ENCODE data around the gene NOP10. TPM values are rescaled to one million over a fixed set of nuclear protein-coding genes. Genes with fewer than 3 reads are reported as not detected.
"Not testable (repeated sequence)": the region's sequence is repeated elsewhere in the genome, so short reads cannot be mapped to it uniquely, and the experiment has no call there.

NOP10 gene
- total RNA-seq (2014; rRNA removed; shearing (Covaris generic)), result 341 and 382 TPM in 2 replicates

GRCh38 chr15:34342737-34343575 is at the start of gene NOP10, which contains the start of gene NUTM1:
Gene NOP10 (minus strand): TSS chr15:34343136. CDS start chr15:34343073, 63 bp downstream.
Gene NUTM1 (plus strand): TSS chr15:34343315. CDS start chr15:34343697, 382 bp downstream.
- DNase-seq (ENCODE audit: low spot score), result peak; percentile 88

- DNase-seq (ENCODE audit: low spot score), result not testable (repeated sequence)
Measured at GRCh38 chr15:34389594-34390086, 46.7 kb upstream of the NOP10 start.

DNA sequence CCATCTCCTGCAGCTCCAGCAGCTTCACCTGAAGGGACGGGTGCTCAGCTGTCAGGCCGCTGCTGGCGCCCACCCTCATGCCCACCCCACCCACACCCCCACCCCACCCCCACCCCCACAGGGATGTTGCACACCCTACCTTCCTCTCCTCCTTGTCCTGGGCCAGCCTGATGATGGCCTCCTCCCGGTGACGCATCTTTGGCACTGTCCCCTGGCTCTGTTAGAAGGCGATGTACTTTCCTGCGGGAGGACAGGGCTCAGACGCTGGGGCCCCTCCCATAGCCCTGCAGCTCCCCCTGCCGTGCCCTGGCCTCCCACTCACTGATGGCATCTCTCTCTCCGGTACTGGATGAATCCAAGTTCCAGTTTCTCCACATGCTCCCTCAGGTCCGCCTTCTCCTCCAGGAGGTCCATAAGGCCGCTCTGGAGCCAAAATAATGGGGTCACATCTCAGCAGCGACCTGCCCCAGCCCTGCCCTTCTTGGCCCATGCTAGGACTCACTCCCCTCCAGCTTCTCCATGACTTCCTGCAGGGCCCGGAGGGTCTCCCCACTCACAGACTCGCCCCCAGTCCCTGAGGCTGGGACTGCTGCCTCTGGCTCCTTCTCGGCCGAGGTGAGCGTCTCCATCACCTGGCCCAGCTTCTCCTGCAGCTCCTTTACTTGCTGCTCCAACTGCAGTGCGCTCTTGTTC is 39.0 kb upstream of the NOP10 start:
- not testable (repeated sequence) for DNase-seq (ENCODE audit: low spot score)

DNA sequence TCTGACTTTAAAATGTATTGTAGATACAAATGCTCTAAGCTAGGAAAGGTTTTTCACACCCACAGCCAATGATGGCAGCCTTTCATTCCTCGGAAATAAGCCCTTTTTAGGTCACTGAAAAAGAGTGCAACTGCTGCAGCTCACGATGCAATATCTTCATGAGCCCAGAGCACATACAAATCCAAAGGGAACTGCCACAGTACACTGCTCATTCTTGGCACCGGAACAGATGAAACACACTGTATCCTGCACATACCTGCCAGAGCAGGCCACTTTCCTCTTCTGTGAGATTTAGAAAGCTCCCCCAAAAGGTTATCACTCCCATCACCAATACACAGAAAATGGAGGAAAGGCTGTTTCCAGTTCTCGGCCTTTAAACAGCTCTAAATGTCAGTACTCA is 37.6 kb upstream of the NOP10 start:
- DNase-seq (ENCODE audit: low spot score), result not testable (repeated sequence)

- DNase-seq (ENCODE audit: low spot score), result no peak
Measured at GRCh38 chr15:34376856-34377255, 33.9 kb upstream of the NOP10 start.

DNA sequence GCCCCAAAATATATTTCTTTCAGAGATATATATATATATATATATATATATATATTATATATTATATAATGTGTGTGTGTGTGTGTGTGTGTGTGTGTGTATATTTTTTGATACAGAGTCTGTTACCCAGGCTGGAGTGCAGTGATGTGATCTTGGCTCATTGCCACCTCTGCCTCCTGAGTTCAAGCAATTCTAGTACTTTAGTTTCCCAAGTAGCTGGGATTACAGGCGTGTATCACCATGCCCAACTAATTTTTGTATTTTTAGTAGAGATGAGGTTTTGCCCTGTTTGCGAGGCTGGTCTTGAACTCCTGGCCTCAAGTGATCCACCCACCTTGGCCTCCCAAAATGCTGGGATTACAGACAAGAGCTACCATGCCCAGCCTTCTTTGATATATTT is 32.6 kb upstream of the NOP10 start:
- DNase-seq (ENCODE audit: low spot score), result not testable (repeated sequence)

- DNase-seq (ENCODE audit: low spot score), result no peak
Measured at GRCh38 chr15:34374816-34375215, 31.9 kb upstream of the NOP10 start.

DNA sequence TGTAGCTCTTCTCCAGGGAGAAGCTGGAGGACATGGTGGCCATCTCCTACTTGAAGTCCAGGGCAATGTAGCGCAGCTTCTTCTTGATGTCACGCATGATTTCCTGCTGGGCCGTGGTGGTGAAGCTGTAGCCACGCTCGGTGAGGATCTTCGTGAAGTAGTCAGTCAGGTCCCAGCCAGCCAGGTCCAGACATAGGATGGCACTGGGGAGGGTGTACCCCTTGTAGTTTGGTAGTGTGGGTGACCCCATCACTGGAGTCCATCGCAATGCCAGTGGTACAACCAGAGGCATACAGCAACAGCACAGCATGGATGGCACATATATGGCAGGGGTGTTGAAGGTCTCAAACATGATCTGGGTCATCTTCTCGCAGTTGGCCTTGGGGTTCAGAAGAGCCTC is 31.0 kb upstream of the NOP10 start:
- no peak for DNase-seq (ENCODE audit: low spot score)

DNA sequence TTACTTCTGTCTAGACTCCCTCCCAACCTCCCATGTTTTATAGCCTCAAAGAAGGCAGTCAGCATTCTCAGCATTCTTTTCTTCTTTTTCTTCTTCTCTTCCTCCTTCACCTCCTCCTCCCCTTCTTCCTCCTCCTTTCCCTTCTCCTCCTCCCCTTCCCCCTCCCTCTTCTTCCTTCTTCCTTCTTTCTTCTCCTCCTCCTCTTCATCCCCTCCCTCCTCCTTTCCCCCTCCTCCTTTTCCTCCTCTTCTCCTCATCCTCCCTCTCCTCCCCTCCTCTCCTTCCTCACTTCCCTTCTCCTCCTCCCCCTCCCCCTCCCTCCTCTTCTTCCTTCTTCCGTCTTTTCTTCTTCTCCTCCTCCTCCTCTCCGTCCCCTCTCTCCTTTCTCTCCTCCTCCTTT is 27.7 kb upstream of the NOP10 start:
- DNase-seq (ENCODE audit: low spot score), result no peak

DNA sequence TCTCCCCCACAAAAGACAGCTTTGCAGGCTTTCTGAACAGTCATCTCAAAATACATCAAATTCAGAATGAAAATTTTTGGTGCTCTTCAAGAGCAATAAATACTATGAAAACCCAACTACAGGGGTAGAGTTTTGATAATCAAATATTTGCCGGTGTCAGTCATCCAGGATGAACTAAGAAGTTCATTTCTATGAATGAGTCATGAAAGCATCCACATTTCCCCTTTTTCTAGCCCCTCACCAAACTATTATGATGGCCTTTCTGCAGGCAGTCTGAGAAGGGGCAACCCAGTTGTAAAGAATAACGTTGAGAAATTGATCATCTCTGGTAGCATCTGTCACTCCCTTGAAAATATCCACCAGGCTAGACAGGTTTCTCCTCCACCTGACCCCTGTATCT is 27.2 kb upstream of the NOP10 start:
- no peak for DNase-seq (ENCODE audit: low spot score)

- DNase-seq (ENCODE audit: low spot score), result peak; percentile 75
Measured at GRCh38 chr15:34367101-34368081, 24.5 kb upstream of the NOP10 start, which contains the start of gene LPCAT4. Gene LPCAT4 (minus strand): TSS chr15:34367196. CDS start chr15:34367100, 96 bp downstream.

- DNase-seq (ENCODE audit: low spot score), result peak; percentile 51
Measured at GRCh38 chr15:34366271-34367065, 23.5 kb upstream of the NOP10 start.

- no peak for DNase-seq (ENCODE audit: low spot score)
Measured at GRCh38 chr15:34365836-34366235, 22.9 kb upstream of the NOP10 start.

DNA sequence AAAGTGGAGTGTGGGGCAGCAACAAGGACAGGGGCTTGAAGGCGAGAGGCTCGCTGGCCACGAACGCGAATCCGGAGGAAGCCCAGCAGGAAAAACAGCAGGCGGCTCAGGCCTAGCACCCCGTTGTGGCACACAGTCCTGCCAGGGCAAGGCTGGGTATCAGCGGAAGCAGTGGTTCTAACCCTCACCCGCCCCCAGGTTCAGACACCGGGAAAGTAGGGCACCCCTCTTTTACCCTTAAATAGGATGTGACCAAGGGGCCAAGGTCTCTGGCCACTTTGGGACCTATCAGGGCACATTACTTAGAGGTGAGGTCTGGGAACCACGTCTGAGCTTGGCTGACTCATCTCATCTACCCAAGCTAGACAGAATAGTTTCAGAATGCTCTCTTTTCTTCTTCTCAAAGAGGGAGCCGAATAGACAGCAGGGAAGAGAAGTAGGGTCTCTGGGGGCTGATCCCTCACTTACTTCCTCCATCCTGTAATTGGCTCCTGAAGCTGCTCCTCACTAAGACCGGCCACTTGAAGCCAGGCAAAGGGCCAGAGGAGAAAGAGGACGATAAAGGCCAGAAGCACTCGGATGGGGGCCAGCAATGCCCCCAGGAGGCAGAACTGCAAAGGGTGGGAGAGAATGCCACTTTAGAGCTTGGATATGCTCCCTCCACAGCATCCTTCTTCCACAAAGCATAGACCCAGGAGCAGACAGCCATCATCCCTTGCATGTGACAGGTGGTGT is 22.3 kb upstream of the NOP10 start:
- no peak for DNase-seq (ENCODE audit: low spot score)

DNA sequence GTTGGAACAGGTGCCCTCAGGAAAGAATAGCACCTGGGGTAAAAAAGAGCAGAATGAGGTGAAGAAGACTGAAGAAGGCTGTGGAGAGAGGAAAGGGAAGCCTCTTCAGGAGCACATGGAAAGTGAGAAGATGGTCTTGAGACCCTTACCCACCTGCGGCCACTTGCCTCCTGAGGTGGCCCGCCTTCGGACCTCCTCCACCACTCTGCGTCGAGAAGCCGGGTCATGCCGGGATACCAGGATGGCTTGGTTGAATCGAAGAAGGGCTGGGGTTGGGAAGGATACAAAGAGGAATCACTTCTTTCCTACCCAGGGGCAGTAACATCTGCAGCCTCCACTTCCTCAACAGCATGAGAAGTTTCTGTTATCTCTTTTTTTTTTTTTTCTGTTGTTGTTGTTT is 21.1 kb upstream of the NOP10 start:
- no peak for DNase-seq (ENCODE audit: low spot score)

DNA sequence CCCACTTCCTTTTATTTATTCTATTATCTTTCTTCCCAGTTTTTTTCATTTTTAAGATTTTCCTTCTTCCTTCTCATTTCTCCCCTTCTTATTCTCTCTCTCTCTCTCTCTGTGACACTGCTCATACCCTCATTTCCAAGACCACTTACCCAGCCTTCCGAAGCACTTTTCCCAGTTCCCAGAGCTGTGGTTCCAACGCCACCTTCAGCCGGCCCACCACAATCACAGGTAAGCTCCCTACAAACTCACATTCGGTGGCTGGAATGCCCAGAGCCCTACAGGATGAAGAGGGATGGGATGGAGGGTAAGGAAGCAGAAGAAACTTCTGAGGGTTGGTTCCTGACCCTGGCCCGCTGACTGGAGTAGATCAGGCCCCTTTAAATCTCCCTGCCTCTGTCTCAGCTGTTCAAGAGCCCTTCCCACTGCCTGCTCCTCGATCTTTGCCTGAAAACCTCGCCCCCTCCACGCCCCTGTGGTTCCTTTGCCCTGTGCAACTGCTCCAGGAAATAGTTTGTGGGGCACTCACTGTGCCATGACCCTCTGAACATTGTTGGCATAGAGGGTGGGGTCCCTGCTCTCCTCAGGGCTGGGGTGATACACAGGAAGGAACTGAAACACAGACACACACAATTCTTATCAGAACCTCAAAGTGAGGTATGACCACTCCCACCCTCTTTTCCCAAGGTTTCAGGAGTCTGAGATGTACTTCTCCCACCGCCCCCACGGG is 19.3 kb upstream of the NOP10 start:
- no peak for DNase-seq (ENCODE audit: low spot score)

DNA sequence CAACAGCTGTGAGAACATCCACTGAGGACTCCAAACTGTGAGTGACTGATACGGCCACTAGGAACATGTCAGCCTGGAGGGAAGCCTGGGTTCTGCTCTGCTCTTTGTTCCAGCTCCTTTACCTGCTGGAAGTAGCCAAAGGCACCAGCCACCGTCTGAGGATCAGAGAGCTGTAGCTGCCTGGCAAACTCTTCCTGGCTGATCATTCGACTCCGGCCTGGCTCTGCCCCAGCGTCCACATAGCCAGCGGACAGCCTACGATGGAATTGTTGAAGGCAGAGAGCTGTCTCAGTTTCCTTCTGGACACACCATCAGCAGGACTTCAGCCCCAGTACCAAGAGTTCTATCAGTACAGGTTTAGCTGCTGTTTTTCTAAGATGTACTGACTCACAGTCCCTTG is 18.3 kb upstream of the NOP10 start:
- DNase-seq (ENCODE audit: low spot score), result no peak

GRCh38 chr15:34360298-34360697 is 17.4 kb upstream of the NOP10 start:
- no peak for DNase-seq (ENCODE audit: low spot score)

DNA sequence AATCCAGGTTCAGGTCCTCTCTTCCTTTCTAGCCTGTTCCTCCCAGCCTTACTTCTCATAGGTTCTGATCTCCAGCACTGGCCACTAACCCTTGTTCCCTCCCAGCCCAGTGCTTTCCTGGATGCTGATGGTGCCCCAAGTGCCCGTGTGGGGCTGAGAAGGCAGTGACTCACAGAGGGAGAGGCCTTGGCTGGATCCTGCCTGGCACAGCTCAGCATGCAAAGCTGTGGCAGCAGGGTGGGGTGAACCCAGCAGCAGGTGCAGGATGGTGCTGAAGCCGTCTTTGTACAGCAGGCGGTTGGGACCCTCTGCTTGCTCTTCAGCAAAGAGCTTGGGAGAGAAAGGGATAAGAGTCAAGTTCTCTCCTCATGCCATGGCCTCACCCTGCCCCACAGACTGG is 16.5 kb upstream of the NOP10 start:
- no peak for DNase-seq (ENCODE audit: low spot score)
